NCI-H345 (cell line): ENCODE measurements around the gene DEXI.

Source experiments
- DNase-seq: peaks from one replicate; lab custom pipeline; 2025; lab: John Stamatoyannopoulos, UW

Gene DEXI

GRCh38 chr16:10892782-10893318 lies 49.4 kb downstream of the DEXI start:
- DNase-seq = no peak

DNA sequence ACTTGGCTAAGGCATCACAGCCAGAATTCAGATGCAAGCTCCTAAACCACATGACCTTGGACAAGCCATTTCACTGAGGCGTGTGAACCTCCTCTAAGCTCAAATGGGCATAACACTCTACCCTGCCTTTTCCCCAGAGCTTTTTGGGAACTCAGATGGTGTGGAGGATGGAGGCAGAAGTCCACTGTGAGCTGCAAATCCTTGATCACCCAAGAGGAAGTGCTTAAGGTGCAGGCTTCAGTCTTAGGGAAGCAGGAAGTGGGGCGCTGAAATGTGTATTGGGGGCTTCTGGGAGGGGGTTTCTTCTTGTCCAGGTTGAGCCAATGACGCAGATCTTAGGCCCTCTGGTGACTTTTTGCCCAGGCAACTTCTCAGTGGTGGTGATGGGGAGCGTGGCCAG lies 52.4 kb downstream of the DEXI start:
- no peak for DNase-seq

DNA sequence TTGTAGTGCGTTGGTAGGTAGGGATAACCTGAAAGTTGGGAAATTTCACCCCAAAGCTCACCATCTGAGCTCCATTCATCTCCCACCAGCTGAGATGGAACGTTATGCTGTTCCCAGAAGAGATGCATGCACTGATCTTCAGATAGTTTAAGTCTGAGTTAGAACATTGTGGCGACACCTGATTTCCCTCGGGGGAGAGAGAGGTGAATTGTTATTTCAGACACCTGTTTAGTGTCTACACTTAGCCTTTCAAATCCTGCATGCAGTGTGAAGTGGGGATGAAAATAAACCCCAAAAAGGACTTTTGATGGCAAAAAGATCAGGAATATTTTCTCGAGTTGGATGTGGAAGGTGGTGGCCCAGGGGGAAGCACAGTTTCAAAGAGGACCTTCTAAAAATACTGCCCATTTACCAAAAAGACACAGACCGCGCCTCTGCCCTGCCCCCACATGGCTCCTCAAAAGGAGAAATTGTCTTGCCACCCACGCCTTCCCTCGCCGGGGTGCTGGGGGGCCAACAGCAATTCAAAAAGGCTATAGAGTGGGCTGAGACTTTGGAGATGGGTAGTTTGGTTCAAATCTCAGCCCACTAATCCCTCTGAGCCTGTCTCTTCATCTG lies 53.8 kb downstream of the DEXI start:
- no peak for DNase-seq

- DNase-seq = no peak
These were observed 57.0 kb downstream of the DEXI start for GRCh38 chr16:10885246-10885645.

DNA sequence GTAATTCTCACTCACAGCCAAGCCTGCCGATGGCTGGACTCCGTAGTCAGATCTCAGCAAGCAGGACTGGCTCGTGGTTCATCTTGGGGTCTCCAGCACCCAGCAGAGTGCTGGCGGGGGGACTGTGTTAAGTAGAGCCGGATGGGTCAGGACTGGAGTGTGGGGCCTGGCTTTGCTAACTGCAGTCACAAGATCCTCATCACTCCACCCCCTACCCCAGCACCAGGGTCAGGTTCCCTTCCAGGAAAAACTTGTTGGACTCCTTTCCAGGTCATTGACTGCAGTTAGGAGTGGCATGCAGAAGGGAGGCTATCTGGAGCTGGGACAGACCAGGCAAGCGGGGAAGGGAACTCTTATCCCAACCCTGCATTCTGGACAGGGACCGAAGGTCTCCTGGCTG lies 59.3 kb downstream of the DEXI start:
- DNase-seq = no peak

DNA sequence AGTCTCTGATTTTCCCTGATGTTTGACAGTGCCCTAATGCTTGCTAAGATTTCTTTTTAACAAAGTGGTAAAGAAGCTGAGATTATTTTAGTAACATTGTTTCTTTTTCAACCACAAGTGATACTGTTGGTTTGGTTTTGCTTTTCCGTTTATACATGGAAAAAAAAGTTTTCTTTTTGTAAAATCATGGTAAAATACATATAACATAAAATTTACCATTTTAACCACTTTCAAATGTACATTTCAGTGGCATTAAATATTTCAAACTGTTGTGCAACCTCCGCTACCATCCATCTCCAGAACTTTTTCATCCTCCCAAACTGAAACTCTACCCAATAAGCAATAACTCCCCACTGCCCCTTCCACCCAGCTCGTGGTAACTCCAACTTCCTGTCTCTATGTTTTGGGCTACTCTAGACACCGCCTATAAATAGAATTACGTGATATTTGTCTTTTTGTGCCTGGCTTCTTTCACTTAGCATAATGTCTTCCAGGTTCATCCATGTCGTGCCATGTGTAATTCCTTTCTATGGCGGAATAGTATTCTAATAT lies 60.7 kb downstream of the DEXI start:
- no peak for DNase-seq

GRCh38 chr16:10880594-10881452 lies 61.4 kb downstream of the DEXI start:
- no peak for DNase-seq

- DNase-seq = no peak
These were observed 62.3 kb downstream of the DEXI start for GRCh38 chr16:10879681-10880589.
